Body of pancreas (tissue), 4 donors: ENCODE measurements around the gene UBE2D2. TPM values are rescaled to one million over a fixed set of nuclear protein-coding genes. Genes with fewer than 3 reads are reported as not detected.
A peak's percentile ranks its signal among the peaks of the same experiment; 100 is the strongest.

Experiments
- ATAC-seq: fragments of 150-250 bp; one replicate; pipeline ENCODE4 v1.9.1; 2016
- DNase-seq, 4 donors: peaks; one replicate each; pipeline ENCODE4 v3.0.0-alpha.2; 2019
- H3K27ac ChIP-seq, 4 donors: fragments of 200-600 bp; sonication (generic); 1 replicate in 3 of 4; 2 replicates in 1 of 4; pipeline versions ENCODE4 v1.5.1 to v1.6.1; 2016 to 2019; ENCODE audit warnings: mild to moderate bottlenecking in 1 of 4, mixed read lengths in 1 of 4, moderate library complexity in 1 of 4
- H3K27me3 ChIP-seq, 2 donors: fragments of 200-600 bp; sonication (generic); one replicate each; pipeline ENCODE4 v1.6.0; 2016; ENCODE audit warnings: mild to moderate bottlenecking in 1 of 2
- H3K36me3 ChIP-seq, 2 donors: fragments of 200-600 bp; sonication (generic); replicated peaks in 1 of 2; 2 replicates each; pipeline ENCODE4 v1.5.1; 2016; ENCODE audit warnings: low read depth in 2 of 2; ENCODE audit not compliant: insufficient read depth in 1 of 2
- H3K4me1 ChIP-seq: fragments of 200-600 bp; sonication (generic); one replicate; pipeline ENCODE4 v1.6.0; 2016
- H3K4me3 ChIP-seq, 2 donors: fragments of 200-600 bp; sonication (generic); 1 replicate in 1 of 2; 2 replicates in 1 of 2; pipeline ENCODE4 v1.5.1; 2016 to 2019
- H3K9me3 ChIP-seq, 3 donors: fragments of 200-600 bp; sonication (generic); 1 replicate in 2 of 3; 2 replicates in 1 of 3; pipeline ENCODE4 v1.5.1; 2016
- CTCF ChIP-seq, 7 experiments: fragments of 450-650 bp in 4 of 7; fragments of 200-600 bp in 3 of 7; sonication (generic) in 3 of 7; IDR thresholded peaks; one replicate each; pipeline ENCODE4 v1.5.1; 2016 to 2019; ENCODE audit warnings: antibody characterized with exemption in 7 of 7
- POLR2A ChIP-seq, 3 donors: fragments of 450-650 bp; IDR thresholded peaks; one replicate each; pipeline ENCODE4 v1.6.1; 2016; ENCODE audit warnings: antibody characterized with exemption in 3 of 3, mild to moderate bottlenecking in 2 of 3
- WGBS, 2 donors: methylation state at CpG; one replicate each; pipeline ENCODE4 v1.1.5; 2017; 5-methylcytosine and 5-hydroxymethylcytosine counted together
- intact Hi-C: fragments of 100-400 bp; cut with DNase I; formaldehyde crosslinking; loops from one replicate; pipeline ENCODE4 v1.15.1; 2023
- total RNA-seq, 2 donors: library from RNA; depleted of rRNA; stranded (reverse); fragments of >200 nt; gene quantifications; one replicate each; pipeline ENCODE4 v1.1.0, GENCODE V29; 2016

UBE2D2 gene
- total RNA-seq, 2 donors from 2014 or later = 38.9 to 102 TPM

DNA sequence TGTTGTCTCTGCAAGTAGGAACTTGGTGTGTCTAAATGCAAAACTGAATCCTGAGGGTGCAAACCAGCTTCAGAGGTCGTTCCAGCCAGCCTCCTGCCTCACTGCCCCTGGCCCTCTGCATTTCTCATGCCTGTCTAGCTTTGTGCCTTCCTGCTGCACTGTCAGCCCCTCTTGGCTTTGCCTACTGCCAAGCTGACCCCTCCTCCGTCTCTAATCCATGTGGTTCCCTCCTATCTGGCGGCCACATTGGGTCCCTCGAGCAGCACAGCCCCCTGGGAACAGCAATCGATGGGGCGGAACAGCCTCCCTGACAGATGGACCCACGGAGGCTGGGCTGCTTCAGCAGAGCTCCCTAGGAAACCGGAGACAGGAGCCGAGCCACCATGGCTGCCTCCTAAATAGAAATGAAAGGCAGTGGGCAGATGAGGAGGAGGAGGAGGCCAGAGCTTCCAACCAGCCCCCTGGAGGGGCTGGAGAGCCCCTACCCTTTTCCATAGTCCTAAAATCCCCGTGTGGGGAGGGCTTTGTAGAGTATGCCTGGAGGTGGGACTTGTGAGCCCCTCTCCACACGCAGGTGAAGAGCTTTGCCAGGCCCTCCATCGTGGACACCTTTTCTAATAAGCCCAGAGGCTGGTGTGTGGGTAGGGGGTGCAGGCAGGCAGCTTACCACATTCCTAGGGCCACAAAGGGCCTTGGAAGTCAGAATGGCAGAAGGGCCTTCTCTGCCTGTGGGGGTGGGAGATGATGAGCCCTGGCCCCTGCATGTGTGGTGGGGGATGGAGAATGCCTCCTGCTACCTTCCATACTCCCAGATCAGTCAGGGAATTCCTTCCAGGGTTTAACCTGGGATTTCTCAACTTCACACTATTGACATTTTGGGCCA, 77.8 kb downstream of the UBE2D2 start:
- no peak overlapping the region for H3K4me3 ChIP-seq
- intact Hi-C loops = loop anchor here (10.0 kb wide), 1 partner anchor 46 kb away; no protein-coding TSS in a partner anchor

DNA sequence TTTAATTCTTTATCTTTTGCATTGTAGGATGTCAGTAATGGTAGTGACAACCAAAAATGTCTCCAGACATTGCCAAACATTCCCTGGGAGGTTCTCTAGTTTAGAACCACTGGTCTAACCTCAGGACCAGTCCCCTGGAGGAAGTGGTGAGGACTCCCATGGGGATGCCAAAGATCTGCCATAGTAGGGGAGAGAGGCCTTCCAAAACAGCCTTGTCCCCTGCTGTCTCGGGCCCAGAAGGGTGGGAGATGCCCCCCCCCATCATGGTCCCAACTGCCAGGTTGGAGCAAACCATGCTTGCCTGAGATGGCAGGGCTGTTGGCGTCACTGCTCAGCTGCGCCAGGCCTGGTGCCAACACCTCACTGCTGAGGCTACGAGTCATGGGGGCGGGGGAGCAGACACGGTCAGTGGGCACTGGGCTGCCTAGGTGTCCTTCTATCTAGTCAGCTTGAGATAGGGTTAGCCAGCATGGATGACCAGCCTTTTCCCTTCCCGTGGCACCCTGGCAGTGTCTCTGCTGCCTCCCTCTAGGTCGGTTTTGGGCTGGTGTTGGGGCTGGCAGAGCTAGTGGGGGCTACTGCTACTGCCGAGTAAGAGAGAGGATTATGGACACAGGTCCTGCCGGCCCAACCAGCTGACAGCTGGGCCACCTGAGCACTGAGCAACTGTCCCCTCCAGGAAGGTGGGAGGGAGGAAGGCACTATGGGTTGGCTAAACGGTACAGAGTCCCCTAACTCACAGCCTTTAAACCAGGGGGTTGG, 78.7 kb downstream of the UBE2D2 start:
- DNase-seq (peak; percentile 73 to 84 (median 80)), ATAC-seq (no peak)
- 40 to 54% methylated on average over 2 to 10 of the region's 11 CpGs for WGBS, 2 donors
- Histone ChIP-seq H3K4me1 (peaks cover 84% of the 10 kb centered on the region), H3K36me3 (no peaks in the 10 kb centered on the region), H3K27me3 (no peaks in the 10 kb centered on the region), H3K4me3 (no peak overlapping the region), H3K9me3 (no peaks in the 10 kb centered on the region), H3K27ac (peak overlapping the region; percentile 91 to 98 (median 98))
- intact Hi-C loops = loop anchor here (10.0 kb wide), 1 partner anchor 45 kb away; no protein-coding TSS in a partner anchor
- TF ChIP-seq POLR2A (IDR thresholded peaks at IDR 0.05) (no peak), CTCF (IDR thresholded peaks at IDR 0.05) (no peak)

More for the DNA sequence above, 77.8 kb downstream of the UBE2D2 start:
- TF ChIP-seq CTCF (IDR thresholded peaks at IDR 0.05) (no peak), POLR2A (IDR thresholded peaks at IDR 0.05) (no peak)
- Histone ChIP-seq H3K27ac (peak overlapping the region; percentile 91 to 98 (median 98)), H3K9me3 (no peaks in the 10 kb centered on the region), H3K36me3 (no peaks in the 10 kb centered on the region), H3K27me3 (no peaks in the 10 kb centered on the region), H3K4me1 (peaks cover 76% of the 10 kb centered on the region)
- WGBS, 2 donors = 10 to 32% methylated on average over 10 to 12 of the region's 12 CpGs
- DNase-seq (no peak), ATAC-seq (no peak)

DNA sequence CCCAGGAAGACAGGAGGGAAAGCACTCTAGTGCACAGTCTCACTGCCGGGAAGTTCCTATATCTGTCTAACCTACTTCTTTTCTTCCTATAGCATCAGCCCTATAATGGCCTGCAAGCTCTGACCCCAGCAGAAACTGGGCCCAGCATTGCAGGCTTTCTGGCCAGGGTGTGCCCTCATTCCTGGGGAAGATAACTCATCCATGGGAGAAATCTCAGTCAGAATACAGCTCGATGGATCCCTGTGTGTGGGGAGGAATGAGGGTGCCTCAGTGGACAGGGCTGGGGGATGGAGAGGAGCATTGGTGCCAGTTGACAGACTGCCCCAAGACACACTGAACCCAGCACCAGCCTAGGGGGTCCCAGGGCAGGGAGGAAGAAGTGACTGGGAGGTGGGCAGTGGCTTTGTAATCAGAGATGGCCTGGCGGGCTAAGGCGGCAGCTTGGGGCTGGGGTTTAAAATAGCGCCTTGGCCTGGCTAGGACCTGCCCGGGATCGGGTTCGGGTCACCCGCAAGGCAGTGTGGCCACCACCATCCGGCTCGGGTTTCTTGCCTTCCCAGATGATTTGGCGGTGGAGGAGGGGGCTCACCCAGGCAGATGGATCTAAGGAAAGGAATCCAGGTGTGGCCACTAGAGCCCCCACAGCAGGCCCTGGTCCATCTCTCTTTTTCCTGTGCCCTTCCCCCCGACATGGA, 79.4 kb downstream of the UBE2D2 start:
- H3K4me3 ChIP-seq = no peak overlapping the region
- no peak for TF ChIP-seq CTCF (IDR thresholded peaks at IDR 0.05)
- TF ChIP-seq POLR2A (IDR thresholded peaks at IDR 0.05) = no peak
- H3K27ac ChIP-seq = peak overlapping the region; percentile 91 to 98 (median 98)
- no peaks in the 10 kb centered on the region for H3K9me3 ChIP-seq
- H3K27me3 ChIP-seq = no peaks in the 10 kb centered on the region
- intact Hi-C loops = no loop called here
- no peaks in the 10 kb centered on the region for H3K36me3 ChIP-seq
- ATAC-seq = no peak
- WGBS, 2 donors = 88 to 89% methylated on average over 9 to 13 of the region's 13 CpGs
- DNase-seq = peak in 2 of 4 donors; percentile 5 to 12
- H3K4me1 ChIP-seq = peaks cover 84% of the 10 kb centered on the region

DNA sequence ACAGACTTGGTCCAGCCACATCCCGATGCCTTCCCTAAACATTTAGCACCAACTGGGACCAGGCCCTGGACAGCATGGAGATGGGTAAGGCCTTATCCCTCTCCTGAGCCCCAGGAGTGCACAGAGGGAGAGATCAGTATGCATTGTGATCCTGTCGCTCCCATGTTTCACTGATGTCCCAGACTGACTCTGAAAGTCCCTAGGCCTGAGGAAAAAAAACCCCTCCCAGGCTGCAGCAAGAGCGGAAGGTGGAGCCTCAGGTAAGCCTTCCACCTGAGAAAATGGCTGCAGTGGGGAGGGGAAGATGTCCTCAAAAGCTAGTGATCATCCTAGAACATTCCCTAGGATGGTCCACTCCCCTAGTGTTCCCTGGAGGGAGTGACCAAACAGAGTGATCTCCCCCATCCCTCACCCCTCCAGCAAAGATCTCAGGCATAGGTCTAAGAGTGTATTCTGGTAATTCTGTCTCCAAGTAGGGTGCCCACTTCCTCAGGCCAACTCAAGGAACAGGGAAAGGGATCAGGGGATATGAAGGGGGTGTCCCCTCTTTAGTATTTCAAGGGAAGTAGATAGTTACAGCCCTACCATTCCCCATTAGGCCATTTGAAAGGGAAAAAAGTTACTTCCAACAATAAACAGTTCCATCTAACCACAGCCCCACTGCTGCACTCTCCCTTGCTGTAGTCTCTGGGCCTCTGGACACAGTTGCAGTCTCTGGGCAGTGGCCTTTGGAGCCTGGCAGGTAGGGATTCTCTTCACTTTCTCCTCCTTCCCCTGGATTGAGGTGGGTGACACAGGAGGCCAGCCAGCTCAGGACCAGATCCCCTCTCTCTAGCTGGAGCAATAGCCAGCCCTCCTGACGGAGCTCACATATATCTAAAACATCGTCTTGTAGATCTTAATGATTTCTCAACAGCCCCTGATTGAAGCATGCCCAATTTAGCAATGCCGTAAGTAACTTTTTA, 80.3 kb downstream of the UBE2D2 start:
- H3K27me3 ChIP-seq = no peaks in the 10 kb centered on the region
- no peaks in the 10 kb centered on the region for H3K36me3 ChIP-seq
- peak in 1 of 4 donors; percentile 4 for DNase-seq
- WGBS, 2 donors = 88 to 95% methylated on average over 5 to 6 of the region's 6 CpGs
- H3K9me3 ChIP-seq = no peaks in the 10 kb centered on the region
- TF ChIP-seq POLR2A (IDR thresholded peaks at IDR 0.05) = no peak
- ATAC-seq = no peak
- H3K4me3 ChIP-seq = no peak overlapping the region
- intact Hi-C loops = no loop called here
- peaks cover 78% of the 10 kb centered on the region for H3K4me1 ChIP-seq
- peak overlapping the region in 2 of 4 donors; percentile 7 to 13 for H3K27ac ChIP-seq
